Globus pallidus (tissue), 1 donor: ENCODE results near the gene RLN2.

Source experiments
- DNase-seq: peaks from one replicate; pipeline ENCODE4 v3.0.0-alpha.2; 2015; ENCODE audit warnings: low spot score

The RLN2 gene

DNA sequence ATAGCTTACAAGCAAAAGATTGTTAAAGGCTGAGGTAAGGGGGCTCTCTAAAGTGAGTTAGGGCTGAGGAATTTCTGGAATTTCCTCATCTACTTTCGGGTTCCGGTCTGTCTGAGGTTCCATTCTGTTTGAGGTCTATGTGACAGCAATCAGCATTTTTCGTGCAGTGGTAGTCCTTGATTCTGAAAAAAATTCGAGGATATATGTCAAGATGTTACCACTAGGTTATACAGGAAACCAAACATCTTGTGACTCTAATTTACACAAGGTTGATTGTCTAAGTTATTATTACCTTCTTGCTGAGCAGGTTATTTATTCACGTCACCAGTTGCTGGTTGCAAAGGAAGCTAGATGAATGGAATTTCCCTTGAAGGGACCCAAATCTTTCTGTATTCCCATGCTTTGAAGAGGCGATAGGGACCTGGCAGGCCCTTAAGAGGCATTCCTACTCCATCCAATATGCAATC lies 35.2 kb downstream of the RLN2 start:
- no peak for DNase-seq

GRCh38 chr9:5265939-5266338 lies 38.6 kb downstream of the RLN2 start:
- no peak for DNase-seq

DNA sequence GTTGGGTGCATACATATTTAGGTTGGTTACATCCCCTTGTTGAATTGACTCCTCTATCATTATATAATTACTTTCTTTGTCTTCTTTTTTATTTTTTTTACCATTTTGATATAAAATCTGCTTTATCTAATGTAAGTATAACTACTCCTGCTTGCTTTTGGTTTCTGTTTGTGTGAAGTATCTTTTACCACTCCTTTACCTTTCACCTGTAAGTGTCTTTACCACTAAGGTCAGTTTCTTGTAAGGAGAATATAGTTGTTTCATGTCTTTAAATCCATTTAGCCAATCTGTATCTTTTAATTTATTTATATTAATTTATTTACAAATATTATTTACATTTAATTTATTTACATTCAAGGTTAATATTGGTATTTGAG lies 40.3 kb downstream of the RLN2 start:
- DNase-seq: no peak

- no peak for DNase-seq
Observed at GRCh38 chr9:5263351-5264218, 40.9 kb downstream of the RLN2 start.
